GM21423 (cell line): Measurements from ENCODE around the gene ZP1.
"Not testable (repeated sequence)": the region's sequence is repeated elsewhere in the genome, so short reads cannot be mapped to it uniquely, and the experiment has no call there.

Experiments used
- ATAC-seq: cut with Tn5 transposase; IDR thresholded peaks from one replicate; pipeline ENCODE4 v1.9.1; 2021; ENCODE audit warnings: mild to moderate bottlenecking, moderate library complexity; ENCODE audit not compliant: unreplicated experiment

The ZP1 gene

DNA sequence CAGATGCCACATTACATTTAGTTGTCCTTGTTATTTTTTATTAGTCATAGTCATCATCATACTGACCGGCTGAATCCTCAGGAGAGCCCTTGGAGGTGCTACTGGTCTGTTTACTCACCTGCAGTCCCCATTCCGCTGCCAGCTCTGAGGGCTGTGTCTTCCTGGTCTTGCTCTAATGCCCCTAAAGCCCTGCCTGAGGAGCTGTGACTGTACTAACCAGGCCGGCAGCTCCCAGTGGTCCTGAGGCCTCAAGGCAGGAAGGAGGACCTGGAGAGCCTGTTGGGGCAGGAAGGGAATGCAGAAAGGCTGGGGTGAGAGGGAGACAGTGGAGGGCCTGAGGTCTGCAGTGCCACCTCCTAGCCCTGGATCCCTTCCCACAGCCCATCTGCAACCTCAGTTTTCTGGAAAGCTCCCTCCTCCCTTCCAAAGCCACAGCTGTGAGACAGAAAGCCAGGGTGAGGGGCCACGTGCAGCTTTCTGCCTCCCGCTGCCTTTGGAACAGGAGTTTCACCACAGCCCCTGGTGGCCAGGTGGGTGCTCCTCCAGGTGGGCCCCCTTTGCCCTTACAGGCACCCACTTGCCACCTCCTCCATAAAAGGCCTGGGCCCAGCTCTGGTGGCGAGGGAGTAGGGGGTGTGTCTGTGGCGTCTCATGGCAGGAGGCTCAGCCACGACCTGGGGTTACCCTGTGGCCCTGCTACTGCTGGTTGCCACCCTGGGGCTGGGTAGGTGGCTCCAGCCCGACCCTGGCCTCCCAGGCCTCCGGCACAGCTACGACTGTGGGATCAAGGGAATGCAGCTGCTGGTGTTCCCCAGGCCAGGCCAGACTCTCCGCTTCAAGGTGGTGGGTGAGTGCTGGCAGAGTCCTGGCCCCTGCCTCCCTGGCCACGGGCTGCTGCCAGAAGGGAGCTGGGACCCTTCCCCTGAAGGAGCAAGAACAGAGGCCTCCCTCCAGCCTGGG is at the start of gene ZP1:
TSS of gene ZP1 (plus strand) at position 632 of the 960 bp plus-strand sequence. CDS start at position 652, 20 bp downstream.
- ATAC-seq: no peak

DNA sequence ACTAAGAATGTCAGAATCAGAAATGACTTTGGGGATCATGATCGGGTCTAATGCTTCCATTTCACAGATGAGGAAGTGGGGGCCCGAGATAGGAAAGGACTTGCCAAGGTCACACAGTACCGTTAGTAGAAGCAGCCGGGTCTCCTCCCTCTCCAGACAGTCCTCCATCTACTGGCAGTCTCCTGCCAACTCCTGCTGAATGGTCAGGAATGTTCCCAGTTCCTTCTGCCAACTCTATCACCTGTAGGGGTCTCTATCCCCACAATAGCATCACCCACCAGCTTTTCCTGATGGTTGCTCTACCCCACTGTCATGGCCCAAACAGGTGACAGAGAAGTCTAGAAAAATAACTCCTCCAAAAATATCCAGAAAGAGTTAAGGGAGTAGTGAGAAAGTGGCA is 49.3 kb upstream of the ZP1 start:
- no peak for ATAC-seq

DNA sequence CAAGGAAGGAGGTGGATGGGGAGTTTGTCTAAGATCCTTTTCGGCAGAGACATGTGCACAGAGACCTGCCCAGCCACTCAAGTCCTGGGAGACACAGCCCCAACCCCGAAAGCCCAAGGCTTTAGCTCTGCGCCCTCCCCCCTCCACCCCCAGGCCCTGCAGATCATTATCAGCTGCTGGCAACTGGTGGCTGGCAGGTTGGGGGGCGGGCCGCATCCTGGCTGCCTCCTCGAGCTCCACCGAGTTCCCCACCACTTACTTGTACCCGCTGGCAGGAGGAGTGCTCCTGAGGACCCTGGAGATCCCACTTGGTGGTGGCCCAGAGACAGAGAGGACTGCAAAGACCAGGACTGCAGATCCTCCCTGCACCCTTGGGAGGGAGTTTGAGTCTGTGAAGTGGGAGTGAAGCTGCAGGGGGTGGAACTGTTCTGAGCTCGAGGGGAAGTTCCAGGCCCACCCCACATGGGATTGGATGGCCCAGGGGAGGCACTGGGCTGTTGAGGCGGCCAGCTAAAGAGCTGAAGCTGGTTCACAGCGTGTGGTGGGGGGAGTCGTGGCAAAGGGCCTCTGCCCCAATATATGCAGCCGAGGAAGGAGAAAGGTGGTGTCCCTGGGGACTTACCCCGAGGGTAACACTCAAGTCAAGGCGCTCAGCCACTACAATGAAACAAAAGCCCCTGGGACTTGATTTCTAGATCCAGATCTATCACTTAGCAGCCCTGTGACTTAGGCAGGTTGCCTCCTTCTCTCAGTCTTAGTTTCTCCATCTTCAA is 45.3 kb upstream of the ZP1 start:
- ATAC-seq: no peak

GRCh38 chr11:60823745-60824306 is 43.5 kb upstream of the ZP1 start:
- not testable (repeated sequence) for ATAC-seq

- no peak for ATAC-seq
Observed at GRCh38 chr11:60825118-60825517, 42.2 kb upstream of the ZP1 start.

- no peak for ATAC-seq
Observed at GRCh38 chr11:60825790-60826189, 41.6 kb upstream of the ZP1 start.

DNA sequence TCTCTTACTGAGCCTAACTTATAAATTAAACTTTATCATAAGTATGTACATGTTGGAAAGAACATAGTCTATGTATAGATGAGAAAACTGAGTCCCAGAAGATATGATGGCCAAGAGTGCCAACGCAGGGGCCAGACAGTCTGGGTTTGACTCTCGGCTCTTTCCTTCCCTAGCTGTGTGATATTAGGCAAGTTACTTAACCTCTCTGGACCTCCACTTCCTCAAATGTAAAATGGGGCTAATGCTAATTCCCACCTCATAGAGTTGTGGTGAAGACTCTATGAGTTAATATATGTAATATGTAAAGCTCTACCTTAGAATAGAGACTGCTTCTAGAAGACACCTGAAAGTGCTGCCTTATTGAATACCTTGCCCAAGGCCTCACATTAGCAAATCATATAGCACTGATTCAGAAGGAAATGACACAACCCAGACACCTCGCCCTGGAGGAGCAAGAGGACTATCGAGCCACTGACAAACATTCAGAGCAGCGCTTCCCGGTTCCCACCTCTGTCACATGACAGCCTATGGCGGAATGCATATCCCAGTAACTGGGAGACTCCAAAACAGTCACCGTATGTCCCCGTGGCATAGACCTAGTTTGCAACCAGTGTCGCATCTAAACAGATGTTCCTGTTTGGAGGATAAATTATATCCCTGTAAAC is 36.7 kb upstream of the ZP1 start:
- ATAC-seq: no peak

DNA sequence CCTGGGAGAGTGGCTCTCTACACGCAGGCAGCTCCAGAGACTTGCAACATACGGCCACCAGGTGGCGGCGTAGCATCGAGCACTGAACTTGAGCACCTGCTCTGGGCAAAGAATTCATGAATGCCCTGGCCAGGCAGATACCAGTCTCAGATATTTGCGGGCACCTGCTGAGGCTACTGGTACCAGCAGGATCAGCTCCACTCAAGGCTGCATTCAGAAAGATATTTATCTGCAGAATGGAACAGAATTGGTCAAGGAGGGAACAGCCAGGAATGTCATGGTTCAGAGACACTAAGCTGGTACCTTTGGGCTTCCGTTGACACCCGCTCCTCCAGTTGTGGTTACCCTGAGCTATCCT is 36.2 kb upstream of the ZP1 start:
- ATAC-seq: no peak

DNA sequence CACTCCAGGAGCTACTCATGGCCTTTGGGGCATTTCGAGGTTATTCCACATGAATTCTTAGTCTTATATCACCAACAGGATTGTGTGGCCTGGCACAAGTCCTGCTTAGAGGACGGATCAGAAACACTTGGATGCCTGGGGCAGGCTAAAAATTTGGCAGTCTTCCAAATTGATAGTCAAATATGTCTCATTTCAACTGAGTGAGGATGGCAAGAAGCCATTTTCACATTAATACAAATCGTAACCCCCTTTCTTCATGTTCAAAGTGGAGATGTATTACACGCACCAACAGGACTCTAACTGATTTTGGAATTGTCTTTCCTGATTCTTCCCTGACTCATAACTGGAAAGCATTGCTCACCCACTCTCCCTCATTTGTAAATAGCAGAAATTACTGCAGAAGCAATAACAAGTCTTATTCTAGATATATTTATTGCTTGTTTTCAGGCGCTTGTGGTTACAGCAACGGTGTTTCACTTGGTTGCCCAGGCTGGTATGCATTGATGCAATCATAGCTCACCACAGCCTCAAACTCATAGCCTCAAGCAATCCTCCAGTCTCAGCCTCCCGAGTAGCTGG is 35.8 kb upstream of the ZP1 start:
- ATAC-seq: no peak

DNA sequence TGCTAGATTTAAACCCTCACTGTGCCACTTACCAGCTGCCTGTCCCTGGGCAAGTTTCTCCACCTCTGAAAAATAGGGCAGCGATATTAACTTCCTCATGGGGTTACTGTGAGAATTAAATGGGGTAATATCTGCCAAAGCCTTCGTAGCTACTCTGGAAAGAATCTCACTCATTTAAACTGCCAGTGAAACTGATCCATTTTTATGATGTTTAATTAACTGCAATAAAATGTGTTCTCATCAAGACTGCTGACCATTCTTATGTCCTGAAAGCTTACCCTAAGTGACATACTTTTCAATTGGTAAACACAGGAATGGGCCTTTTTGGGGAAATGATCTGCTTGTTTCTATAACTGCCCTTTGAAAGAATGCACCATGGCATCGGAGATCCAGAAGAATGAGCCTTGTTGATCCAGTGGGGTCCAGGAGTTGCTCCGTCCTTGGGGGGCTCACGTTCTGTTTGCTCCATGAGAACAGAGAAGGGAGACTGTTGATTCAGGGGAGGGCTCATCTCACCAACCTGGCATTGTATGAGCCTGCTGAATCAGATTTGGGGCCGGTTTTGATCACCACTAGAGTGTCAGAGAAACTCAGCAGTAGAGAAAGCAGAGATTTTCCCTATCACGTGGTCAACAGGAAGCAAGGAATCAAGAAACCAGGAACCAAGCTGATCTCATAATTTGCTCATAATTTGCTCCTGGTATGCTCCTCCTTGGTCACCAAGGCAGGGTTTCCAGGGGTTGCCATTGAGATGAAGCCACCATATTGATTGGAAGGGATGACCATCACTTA is 32.4 kb upstream of the ZP1 start:
- no peak for ATAC-seq

- no peak for ATAC-seq
Observed at GRCh38 chr11:60835534-60835846, 31.9 kb upstream of the ZP1 start.

GRCh38 chr11:60836866-60837515 is 30.4 kb upstream of the ZP1 start:
- no peak for ATAC-seq

DNA sequence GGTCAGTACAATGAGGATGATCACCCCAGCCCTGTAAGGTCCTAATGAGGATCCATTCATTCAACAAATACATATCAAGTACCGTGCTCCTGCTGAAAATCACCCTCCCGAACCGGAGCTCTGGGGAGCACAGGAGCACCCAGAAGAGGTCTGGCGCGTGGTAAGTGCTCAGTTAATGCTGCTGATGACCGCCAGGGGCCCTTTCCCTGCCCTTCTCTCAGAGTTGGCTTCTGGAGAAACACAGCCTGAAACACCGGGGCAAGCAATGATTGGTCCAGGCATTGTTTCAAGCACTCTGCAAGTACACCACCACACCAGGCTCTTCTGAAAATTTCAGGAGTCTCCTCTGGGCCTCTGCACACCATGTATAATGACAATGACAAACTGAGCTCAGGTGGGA is 29.2 kb upstream of the ZP1 start:
- ATAC-seq: no peak

GRCh38 chr11:60840470-60841430 is 26.6 kb upstream of the ZP1 start:
- ATAC-seq: no peak

DNA sequence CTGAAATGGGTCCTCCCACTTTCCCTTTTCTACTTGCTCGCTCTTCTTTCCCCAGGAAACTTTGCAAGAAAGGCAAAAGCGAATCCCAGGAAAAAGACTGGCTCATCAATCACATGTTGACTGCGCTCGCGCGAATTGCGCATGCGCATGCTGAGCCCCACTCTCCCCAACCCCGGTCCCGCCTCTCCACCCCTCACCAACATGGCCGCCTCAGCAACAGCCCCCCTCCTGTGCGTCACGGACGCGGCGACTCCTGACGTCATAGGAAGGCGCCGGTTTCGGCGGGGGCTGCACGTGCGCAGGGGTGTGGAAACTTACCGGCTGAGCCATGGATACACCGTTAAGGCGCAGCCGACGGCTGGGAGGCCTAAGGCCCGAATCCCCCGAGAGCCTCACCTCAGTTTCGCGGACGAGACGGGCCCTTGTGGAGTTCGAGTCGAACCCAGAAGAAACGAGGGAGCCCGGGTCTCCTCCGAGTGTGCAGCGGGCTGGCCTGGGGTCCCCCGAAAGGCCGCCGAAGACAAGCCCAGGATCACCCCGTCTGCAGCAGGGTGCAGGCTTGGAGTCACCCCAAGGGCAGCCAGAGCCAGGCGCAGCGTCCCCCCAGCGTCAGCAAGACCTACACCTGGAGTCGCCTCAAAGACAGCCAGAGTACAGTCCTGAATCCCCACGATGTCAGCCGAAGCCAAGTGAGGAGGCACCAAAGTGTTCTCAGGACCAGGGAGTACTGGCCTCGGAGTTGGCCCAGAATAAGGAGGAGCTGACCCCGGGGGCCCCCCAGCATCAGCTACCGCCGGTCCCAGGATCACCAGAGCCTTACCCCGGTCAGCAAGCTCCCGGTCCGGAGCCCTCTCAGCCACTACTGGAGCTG is 25.3 kb upstream of the ZP1 start, which contains the start of gene CCDC86:
TSS of gene CCDC86 (plus strand) at position 317 of the 871 bp plus-strand sequence. CDS start at position 329, 12 bp downstream.
- peak; percentile 76 for ATAC-seq

- ATAC-seq: no peak
Observed at GRCh38 chr11:60842668-60843600, 24.4 kb upstream of the ZP1 start.
